Endothelial cell of umbilical vein (primary cell): Measurements from ENCODE around the gene ZSCAN2. TPM values are rescaled to one million over a fixed set of nuclear protein-coding genes. Genes with fewer than 3 reads are reported as not detected.

Experiments
- BruUV-seq: library from RNA; stranded (reverse); fragments of 400-500 nt; replicated peaks from 2 replicates; lab custom pipeline; 2021; lab: Mats Ljungman, UMichigan
- CTCF ChIA-PET: fragments of 300-600, 350-600 bp; sonication (Branson Sonifier 250); formaldehyde crosslinking; loops from one replicate; lab custom pipeline; 2021; ENCODE audit warnings: antibody characterized with exemption, inconsistent platforms; lab: Charles Lee
- POLR2A ChIA-PET: fragments of 300-600, 350-600 bp; sonication (Branson Sonifier 250); formaldehyde crosslinking; loops from one replicate; lab custom pipeline; 2021; ENCODE audit warnings: antibody characterized with exemption, inconsistent platforms; lab: Charles Lee
- DNase-seq: peaks from one replicate; pipeline ENCODE4 v3.0.0-alpha.2; 2011; ENCODE audit warnings: low read depth, low spot score
- FAIRE-seq: peaks from 2 replicates; lab custom pipeline; 2011; peaks lifted over from hg19 to GRCh38; lab: Jason Lieb, UNC
- H2AFZ ChIP-seq: 2 replicates; pipeline ENCODE4 v1.6.0; 2012; ENCODE audit warnings: low read depth, low read length, control low read depth, inconsistent platforms
- H3K27ac ChIP-seq: 2 replicates; pipeline ENCODE4 v1.5.1; 2011; ENCODE audit warnings: low read depth, mild to moderate bottlenecking, control low read depth, low read length, moderate library complexity; ENCODE audit not compliant: insufficient read depth
- H3K27me3 ChIP-seq, 2 experiments: 2 replicates each; pipeline versions ENCODE4 v1.6.0 to v1.6.1; 2011; ENCODE audit warnings: low read length in 2 of 2, mixed read lengths in 1 of 2; ENCODE audit not compliant: control insufficient read depth in 2 of 2, insufficient read depth in 2 of 2
- H3K36me3 ChIP-seq, 2 experiments: 2 replicates in 1 of 2; 3 replicates in 1 of 2; pipeline ENCODE4 v1.5.1; 2011; ENCODE audit warnings: low read length in 2 of 2, mild to moderate bottlenecking in 1 of 2, moderate library complexity in 1 of 2; ENCODE audit not compliant: control insufficient read depth in 2 of 2, insufficient read depth in 2 of 2; ENCODE audit errors: extremely low read depth in 1 of 2
- H3K4me1 ChIP-seq: 3 replicates; pipeline ENCODE4 v1.5.1; 2011; ENCODE audit warnings: mild to moderate bottlenecking, low read length; ENCODE audit not compliant: control insufficient read depth, insufficient read depth; ENCODE audit errors: extremely low read depth
- H3K4me2 ChIP-seq: 2 replicates; pipeline ENCODE4 v1.6.1; 2011; ENCODE audit warnings: low read length, control low read depth, mixed read lengths; ENCODE audit not compliant: insufficient read depth
- H3K4me3 ChIP-seq, 3 experiments: fragments of 200-600 bp in 1 of 3; sonication (generic), shearing (Covaris generic) in 1 of 3; replicated peaks in 1 of 3; 2 replicates each; pipeline ENCODE4 v1.5.1; 2011 to 2016; ENCODE audit warnings: control low read depth in 3 of 3, low read length in 3 of 3, mild to moderate bottlenecking in 2 of 3, inconsistent platforms in 1 of 3, low read depth in 1 of 3, moderate library complexity in 1 of 3; ENCODE audit not compliant: insufficient read depth in 1 of 3
- H3K79me2 ChIP-seq: 2 replicates; pipeline ENCODE4 v1.6.0; 2012; ENCODE audit warnings: low read length, inconsistent platforms; ENCODE audit not compliant: control insufficient read depth, insufficient read depth
- H3K9ac ChIP-seq: replicated peaks from 2 replicates; pipeline ENCODE3; 2011; ENCODE audit warnings: low read length, control low read depth; ENCODE audit not compliant: insufficient read depth; ENCODE audit errors: extremely low read depth
- H3K9me1 ChIP-seq: replicated peaks from 3 replicates; pipeline ENCODE4 v1.6.0; 2011; ENCODE audit warnings: mild to moderate bottlenecking, low read length; ENCODE audit not compliant: control insufficient read depth, insufficient read depth; ENCODE audit errors: extremely low read depth
- H3K9me3 ChIP-seq: replicated peaks from 2 replicates; pipeline ENCODE4 v1.5.1; 2012; ENCODE audit warnings: low read length, inconsistent platforms; ENCODE audit not compliant: control insufficient read depth, insufficient read depth
- H4K20me1 ChIP-seq: replicated peaks from 2 replicates; pipeline ENCODE3; 2011; ENCODE audit warnings: mild to moderate bottlenecking, low read length; ENCODE audit not compliant: control insufficient read depth, insufficient read depth; ENCODE audit errors: extremely low read depth
- EZH2 ChIP-seq: IDR thresholded peaks from 2 replicates; pipeline ENCODE4 v1.6.1; 2012; ENCODE audit warnings: borderline replicate concordance, low read depth, mild to moderate bottlenecking, moderate library complexity, low read length, inconsistent platforms; ENCODE audit not compliant: severe bottlenecking
- FOS ChIP-seq: IDR thresholded peaks from 2 replicates; pipeline ENCODE4 v1.6.1; 2011; ENCODE audit warnings: mild to moderate bottlenecking, low read length, moderate library complexity, borderline replicate concordance; ENCODE audit not compliant: insufficient read depth
- GATA2 ChIP-seq: IDR thresholded peaks from 2 replicates; pipeline ENCODE4 v1.7.0; 2011; ENCODE audit warnings: low read depth, mild to moderate bottlenecking, moderate library complexity, mixed read lengths, low read length; ENCODE audit not compliant: insufficient read length, insufficient read depth
- JUN ChIP-seq: IDR thresholded peaks from 2 replicates; pipeline ENCODE4 v1.6.1; 2011; ENCODE audit warnings: borderline replicate concordance, low read depth; ENCODE audit not compliant: insufficient read length, insufficient read depth
- MYC ChIP-seq: IDR thresholded peaks from one replicate; pipeline ENCODE4 v1.6.1; 2011; ENCODE audit warnings: mild to moderate bottlenecking, low read depth, low read length
- POLR2A ChIP-seq: IDR thresholded peaks from 2 replicates; pipeline ENCODE4 v1.6.1; 2012; ENCODE audit warnings: low read depth, mild to moderate bottlenecking, control low read depth, low read length
- POLR2AphosphoS5 ChIP-seq: IDR thresholded peaks from 2 replicates; pipeline ENCODE4 v1.6.1; 2012; ENCODE audit warnings: low read depth, mild to moderate bottlenecking, control low read depth, low read length, moderate library complexity; ENCODE audit not compliant: insufficient read depth
- dilution Hi-C: fragments of 300-500 bp; cut with MboI; formaldehyde crosslinking; loops from one replicate; pipeline ENCODE4 v1.15.0; 2019; ENCODE audit warnings: low sequenced_read_pairs; ENCODE audit not compliant: extremely low pct_ligation_motif_present
- intact Hi-C: fragments of 100-400 bp; cut with micrococcal nuclease; formaldehyde crosslinking; loops from one replicate; pipeline ENCODE4 v1.10.0; 2022
- polyA plus RNA-seq, 4 experiments: library from polyadenylated mRNA; depleted of rRNA in 3 of 4; stranded (reverse) in 3 of 4; unstranded in 1 of 4; fragments of >200 nt; gene quantifications; 2 replicates each; pipeline versions ENCODE4 v1.2.1 to v1.2.3, GENCODE V29; 2011 to 2012; ENCODE audit warnings: missing spikeins in 1 of 4
- total RNA-seq: library from RNA; stranded (reverse); gene quantifications from 2 replicates; pipeline ENCODE4 v1.2.3, GENCODE V29; 2021
- TF ChIP-seq, protein P1 (sequence below), 2 donors: IDR thresholded peaks; 1 replicate in 1 of 2; 2 replicates in 1 of 2; pipeline ENCODE4 v1.5.1; 2011; ENCODE audit warnings: low read length in 2 of 2, mild to moderate bottlenecking in 2 of 2, moderate library complexity in 2 of 2, control low read depth in 1 of 2, inconsistent platforms in 1 of 2, low read depth in 1 of 2; ENCODE audit not compliant: insufficient read depth in 1 of 2; ENCODE audit errors: extremely low read depth in 1 of 2
- TF ChIP-seq, protein P2 (sequence below): IDR thresholded peaks from 2 replicates; pipeline ENCODE4 v1.6.1; 2011; ENCODE audit not compliant: insufficient read depth, insufficient read length

ZSCAN2 gene
- total and polyA plus RNA-seq, 2 donors (not counting 3 experiments of a cell fraction or from before 2014, with no cell fraction given) = 12.9 to 13.5 TPM

GRCh38 chr15:84594617-84595290 is 6.1 kb upstream of the ZSCAN2 start:
- no peaks in the 10 kb centered on the region for H3K9me3 ChIP-seq
- peaks cover 0 to 9% of the 10 kb centered on the region in 2 experiments for H3K27me3 ChIP-seq
- ChIA-PET CTCF (no interaction called here), POLR2A (interaction anchor here (0.7 kb wide), 1 partner anchor 224 kb away, joined by 4 read pairs; no protein-coding TSS in a partner anchor)
- no peaks in the 10 kb centered on the region for H3K4me1 ChIP-seq
- no peak for FAIRE-seq
- H4K20me1 ChIP-seq = no peaks in the 10 kb centered on the region
- H3K4me3 ChIP-seq = no peak overlapping the region
- dilution Hi-C loops = no loop called here
- intact Hi-C loops = no loop called here
- H3K27ac ChIP-seq = no peak overlapping the region
- no peak overlapping the region for H3K9ac ChIP-seq
- no peaks in the 10 kb centered on the region for H3K79me2 ChIP-seq
- no peaks in the 10 kb centered on the region for H3K9me1 ChIP-seq
- TF ChIP-seq, protein P1, sequence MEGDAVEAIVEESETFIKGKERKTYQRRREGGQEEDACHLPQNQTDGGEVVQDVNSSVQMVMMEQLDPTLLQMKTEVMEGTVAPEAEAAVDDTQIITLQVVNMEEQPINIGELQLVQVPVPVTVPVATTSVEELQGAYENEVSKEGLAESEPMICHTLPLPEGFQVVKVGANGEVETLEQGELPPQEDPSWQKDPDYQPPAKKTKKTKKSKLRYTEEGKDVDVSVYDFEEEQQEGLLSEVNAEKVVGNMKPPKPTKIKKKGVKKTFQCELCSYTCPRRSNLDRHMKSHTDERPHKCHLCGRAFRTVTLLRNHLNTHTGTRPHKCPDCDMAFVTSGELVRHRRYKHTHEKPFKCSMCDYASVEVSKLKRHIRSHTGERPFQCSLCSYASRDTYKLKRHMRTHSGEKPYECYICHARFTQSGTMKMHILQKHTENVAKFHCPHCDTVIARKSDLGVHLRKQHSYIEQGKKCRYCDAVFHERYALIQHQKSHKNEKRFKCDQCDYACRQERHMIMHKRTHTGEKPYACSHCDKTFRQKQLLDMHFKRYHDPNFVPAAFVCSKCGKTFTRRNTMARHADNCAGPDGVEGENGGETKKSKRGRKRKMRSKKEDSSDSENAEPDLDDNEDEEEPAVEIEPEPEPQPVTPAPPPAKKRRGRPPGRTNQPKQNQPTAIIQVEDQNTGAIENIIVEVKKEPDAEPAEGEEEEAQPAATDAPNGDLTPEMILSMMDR (IDR thresholded peaks at IDR 0.05; ENCODE audit: extremely low read depth in 1 of 2, insufficient read depth in 1 of 2, low read depth in 1 of 2, low read length in 2 of 2) = no peak
- TF ChIP-seq, protein P2, sequence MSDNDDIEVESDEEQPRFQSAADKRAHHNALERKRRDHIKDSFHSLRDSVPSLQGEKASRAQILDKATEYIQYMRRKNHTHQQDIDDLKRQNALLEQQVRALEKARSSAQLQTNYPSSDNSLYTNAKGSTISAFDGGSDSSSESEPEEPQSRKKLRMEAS = no peak
- TF ChIP-seq FOS = no peak
- no peak for TF ChIP-seq JUN
- TF ChIP-seq MYC = no peak
- TF ChIP-seq POLR2A = no peak
- TF ChIP-seq POLR2AphosphoS5 = no peak
- no peak for TF ChIP-seq GATA2
- TF ChIP-seq EZH2 = no peak
- DNase-seq = no peak
- H2AFZ ChIP-seq = no peak overlapping the region
- no peaks in the 10 kb centered on the region for H3K36me3 ChIP-seq
- BruUV-seq = no TSS peak
- H3K4me2 ChIP-seq = no peak overlapping the region
